Stimulated activated naive CD8-positive, alpha-beta T cell treated with anti-CD3 and anti-CD28 coated beads, Interleukin-15, amount 100 ng/mL, for 72 hours (primary cell): ENCODE data around the gene DNAH9.

Experiments used
- ATAC-seq: fragments of 150-1000 bp; cut with Tn5 transposase; 2 replicates; pipeline ENCODE4 v1.10.0; 2021; ENCODE audit warnings: mild to moderate bottlenecking, moderate library complexity
- DNase-seq, 2 donors: peaks; one replicate each; pipeline ENCODE4 v3.0.0; 2021 to 2022
- H3K27ac Mint-ChIP-seq, 2 donors: one replicate each; pipeline ENCODE4 v1.8.0; 2022; ENCODE audit warnings: mild to moderate bottlenecking in 2 of 2, mixed read lengths in 2 of 2, moderate library complexity in 2 of 2
- H3K27me3 Mint-ChIP-seq: one replicate; pipeline ENCODE4 v1.8.0; 2022; ENCODE audit warnings: mixed read lengths
- H3K4me1 Mint-ChIP-seq: one replicate; pipeline ENCODE4 v1.8.0; 2022; ENCODE audit warnings: mild to moderate bottlenecking, mixed read lengths
- H3K4me3 Mint-ChIP-seq, 2 donors: one replicate each; pipeline ENCODE4 v1.8.0; 2022; ENCODE audit warnings: mild to moderate bottlenecking in 2 of 2, mixed read lengths in 2 of 2, moderate library complexity in 1 of 2
- H3K9me3 Mint-ChIP-seq, 2 donors: one replicate each; pipeline ENCODE4 v1.8.0; 2022; ENCODE audit warnings: mixed read lengths in 2 of 2

The DNAH9 gene

DNA sequence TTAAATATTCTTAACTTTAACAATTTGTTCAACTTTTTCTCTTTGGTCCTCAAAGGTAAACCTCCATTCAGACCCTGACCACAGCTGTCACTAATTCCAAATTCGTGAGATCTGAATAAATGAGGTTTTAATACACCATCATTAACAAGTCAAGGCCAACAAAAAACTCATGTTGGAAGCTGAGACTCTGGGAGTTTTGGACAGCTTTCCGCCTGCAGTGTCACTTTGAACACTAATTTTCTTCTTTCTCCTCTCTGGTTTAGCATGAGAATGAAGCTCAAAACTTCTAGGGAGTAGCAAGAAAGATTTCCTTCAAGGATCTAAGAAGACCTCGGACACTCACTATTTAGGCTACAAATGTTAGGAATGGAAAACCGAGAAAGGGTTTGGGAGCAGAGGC is 32.7 kb upstream of the DNAH9 start:
- H3K27me3 Mint-ChIP-seq: no peaks in the 10 kb centered on the region
- H3K4me1 Mint-ChIP-seq: no peaks in the 10 kb centered on the region
- H3K4me3 Mint-ChIP-seq: no peak overlapping the region
- peaks cover 0 to 9% of the 10 kb centered on the region in 2 donors for H3K9me3 Mint-ChIP-seq
- DNase-seq (no peak), ATAC-seq (no peak)
- H3K27ac Mint-ChIP-seq: no peak overlapping the region

DNA sequence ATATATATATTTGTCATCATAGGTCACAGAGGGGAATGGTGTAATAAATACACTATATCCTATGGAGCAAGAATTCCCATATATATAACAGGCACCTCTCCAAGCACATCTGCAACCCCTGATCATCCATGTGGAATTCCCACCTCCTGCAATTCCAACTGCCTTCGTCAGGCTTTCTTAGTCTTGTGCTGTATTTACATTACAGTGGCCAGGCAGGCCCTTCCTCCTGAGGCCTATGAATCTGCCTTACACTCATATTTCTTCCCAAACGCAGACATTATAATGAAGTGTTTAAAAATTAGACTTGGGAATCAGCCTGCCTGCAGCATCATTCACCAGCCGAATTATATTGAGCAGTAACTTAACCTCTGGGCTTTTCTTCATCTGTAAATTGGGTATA is 19.3 kb upstream of the DNAH9 start:
- peaks cover 0 to 1% of the 10 kb centered on the region in 2 donors for H3K9me3 Mint-ChIP-seq
- no peak overlapping the region for H3K4me3 Mint-ChIP-seq
- H3K4me1 Mint-ChIP-seq: no peaks in the 10 kb centered on the region
- no peak overlapping the region for H3K27ac Mint-ChIP-seq
- DNase-seq (no peak), ATAC-seq (no peak)
- no peaks in the 10 kb centered on the region for H3K27me3 Mint-ChIP-seq

DNA sequence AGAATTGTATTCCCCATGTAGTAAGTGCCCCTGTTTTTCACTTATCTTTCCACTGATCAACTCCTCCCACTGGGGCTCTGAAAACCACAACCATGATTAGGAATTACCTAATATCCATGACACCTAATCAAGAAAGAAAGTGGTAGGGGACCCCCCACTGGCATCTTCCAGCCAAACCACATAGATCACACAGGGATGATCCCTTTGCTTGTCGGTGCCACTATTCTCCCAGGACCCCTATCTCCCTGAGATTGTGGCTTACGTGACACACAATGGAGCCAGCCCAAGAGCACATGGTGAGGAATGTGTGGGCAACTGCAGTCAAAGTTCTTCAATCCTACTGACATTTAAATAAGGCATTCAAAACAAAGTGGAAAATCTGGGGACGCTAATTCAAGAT is 17.6 kb upstream of the DNAH9 start:
- no peaks in the 10 kb centered on the region for H3K27me3 Mint-ChIP-seq
- no peak overlapping the region for H3K4me3 Mint-ChIP-seq
- H3K27ac Mint-ChIP-seq: no peak overlapping the region
- H3K9me3 Mint-ChIP-seq: peaks cover 0 to 6% of the 10 kb centered on the region in 2 donors
- no peaks in the 10 kb centered on the region for H3K4me1 Mint-ChIP-seq
- ATAC-seq: no peak
- no peak for DNase-seq

DNA sequence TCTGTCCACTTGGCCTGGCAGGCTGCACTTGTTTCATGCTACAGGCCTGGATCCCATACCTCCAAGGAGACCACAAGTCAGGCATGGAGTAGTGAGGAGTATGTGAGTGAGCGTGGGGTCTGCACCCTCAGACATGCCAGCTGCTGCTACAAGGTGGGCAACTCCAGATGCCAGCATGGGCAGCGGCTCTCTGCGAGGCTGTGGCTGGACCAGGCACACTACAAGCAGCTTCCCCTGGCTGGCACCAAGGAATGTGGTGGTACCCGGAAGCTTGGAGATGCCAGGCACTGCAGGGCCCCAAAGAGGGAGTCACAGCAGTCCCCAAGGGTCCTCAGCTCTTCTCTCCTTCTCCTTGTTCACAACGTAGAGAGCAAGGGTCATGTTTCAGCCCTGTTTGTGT is 16.1 kb upstream of the DNAH9 start:
- peaks cover 0 to 6% of the 10 kb centered on the region in 2 donors for H3K9me3 Mint-ChIP-seq
- H3K27ac Mint-ChIP-seq: no peak overlapping the region
- DNase-seq: no peak
- H3K4me1 Mint-ChIP-seq: no peaks in the 10 kb centered on the region
- no peaks in the 10 kb centered on the region for H3K27me3 Mint-ChIP-seq
- H3K4me3 Mint-ChIP-seq: no peak overlapping the region
- no peak for ATAC-seq

DNA sequence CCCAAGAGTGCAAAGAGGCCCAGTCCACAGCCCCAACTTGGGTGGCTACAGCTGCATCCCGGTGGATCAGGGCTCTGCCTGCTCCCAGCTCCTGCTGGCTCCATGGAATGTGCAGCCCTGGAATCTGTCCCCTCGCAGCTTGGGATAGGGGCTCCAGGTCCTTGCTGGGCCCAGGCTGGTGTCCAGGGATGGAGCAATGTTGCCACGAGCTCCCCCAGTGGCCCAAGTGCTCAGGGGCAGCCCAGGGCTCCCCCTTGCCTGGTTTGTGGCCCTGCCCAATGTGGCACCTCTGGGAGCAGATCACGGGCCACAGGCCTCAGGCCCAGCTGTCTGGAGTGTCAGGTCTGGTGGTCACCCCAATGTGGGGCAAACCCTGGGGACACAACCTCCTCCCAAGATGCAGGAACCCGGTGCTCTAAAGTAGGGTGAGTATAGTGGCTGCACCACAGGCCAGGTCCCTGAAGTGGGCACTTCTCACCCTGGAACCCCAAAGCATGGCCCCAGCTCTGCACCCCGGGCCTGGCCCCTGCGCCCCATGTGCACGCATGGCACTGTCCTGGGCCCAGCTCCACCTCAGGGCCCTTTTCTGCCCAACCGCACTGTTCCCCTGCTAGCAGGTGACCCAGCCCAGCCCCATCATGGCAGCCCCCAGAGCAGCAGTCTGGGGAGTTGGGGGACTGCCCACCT is 14.8 kb upstream of the DNAH9 start:
- H3K4me1 Mint-ChIP-seq: no peaks in the 10 kb centered on the region
- peaks cover 0 to 6% of the 10 kb centered on the region in 2 donors for H3K9me3 Mint-ChIP-seq
- no peak overlapping the region for H3K4me3 Mint-ChIP-seq
- DNase-seq (no peak), ATAC-seq (no peak)
- no peak overlapping the region for H3K27ac Mint-ChIP-seq
- H3K27me3 Mint-ChIP-seq: no peaks in the 10 kb centered on the region

DNA sequence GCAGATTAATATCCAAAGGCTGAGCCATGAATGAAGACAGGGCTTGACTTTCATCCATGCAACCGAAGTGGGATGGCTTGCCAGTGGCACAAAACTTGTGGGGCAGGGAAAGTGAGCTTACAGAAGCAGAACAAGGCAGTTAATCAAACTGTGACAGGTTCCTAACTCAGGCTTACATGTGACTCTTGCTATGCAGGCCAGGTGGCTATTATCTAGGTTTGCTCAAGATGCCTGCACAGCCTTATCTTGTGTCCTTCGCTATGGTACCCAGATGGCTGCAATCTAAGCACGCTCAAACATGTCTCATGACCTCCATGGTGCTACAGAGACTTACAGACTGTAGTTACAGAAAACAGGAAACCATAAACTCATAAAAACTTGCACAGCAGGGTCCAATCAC is 8.6 kb upstream of the DNAH9 start:
- Mint-ChIP-seq H3K9me3 (peaks cover 0 to 7% of the 10 kb centered on the region in 2 donors), H3K4me3 (no peak overlapping the region), H3K27ac (no peak overlapping the region), H3K4me1 (no peaks in the 10 kb centered on the region), H3K27me3 (no peaks in the 10 kb centered on the region)
- ATAC-seq (no peak), DNase-seq (no peak)

DNA sequence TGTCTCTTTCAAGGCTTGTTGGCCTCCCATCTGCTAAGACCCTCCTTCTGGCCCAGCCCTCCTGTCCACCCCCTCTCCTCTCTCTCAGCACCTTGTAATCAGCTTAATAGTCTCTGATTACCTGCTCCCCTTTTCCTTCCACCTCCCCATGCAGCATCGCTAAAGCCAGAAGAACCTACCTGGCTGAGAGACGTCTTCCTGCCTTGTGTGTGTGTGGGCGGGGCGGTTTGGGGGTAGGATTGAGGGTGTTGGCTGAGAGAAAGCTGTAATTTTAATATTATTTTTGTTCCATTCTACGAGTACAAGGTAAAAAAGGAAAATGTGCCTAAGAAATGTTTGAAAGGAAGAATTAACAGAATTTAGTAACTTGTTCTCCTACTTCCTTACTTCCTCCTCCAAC is 3.4 kb downstream of the DNAH9 start:
- peaks cover 5% of the 10 kb centered on the region for H3K4me1 Mint-ChIP-seq
- peaks cover 0 to 4% of the 10 kb centered on the region in 2 donors for H3K9me3 Mint-ChIP-seq
- H3K27ac Mint-ChIP-seq: no peak overlapping the region
- H3K27me3 Mint-ChIP-seq: peaks cover 33% of the 10 kb centered on the region
- no peak for DNase-seq
- no peak overlapping the region for H3K4me3 Mint-ChIP-seq
- ATAC-seq: no peak

DNA sequence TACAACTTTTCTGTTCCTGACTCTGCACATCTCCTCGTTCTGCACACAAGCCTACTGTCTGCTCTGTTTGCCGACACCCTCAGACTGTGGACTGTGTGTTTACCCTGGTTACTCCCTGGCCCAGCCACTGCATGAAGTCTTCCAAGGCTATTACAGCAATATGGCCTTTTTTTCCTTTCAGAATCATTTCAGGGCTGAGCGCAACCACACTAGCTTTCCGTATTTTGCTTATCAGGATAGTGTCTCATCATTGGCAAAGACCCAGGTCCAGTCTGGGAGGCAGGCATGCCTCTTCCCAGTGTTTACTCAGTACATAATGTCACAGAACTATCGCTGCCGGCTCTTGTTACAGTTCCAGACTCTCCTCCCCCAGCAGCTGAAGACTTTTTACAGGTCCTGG is 10.1 kb downstream of the DNAH9 start:
- Mint-ChIP-seq H3K9me3 (no peaks in the 10 kb centered on the region), H3K4me3 (no peak overlapping the region), H3K4me1 (no peaks in the 10 kb centered on the region), H3K27me3 (peaks cover 18% of the 10 kb centered on the region), H3K27ac (no peak overlapping the region)
- DNase-seq (no peak), ATAC-seq (no peak)

DNA sequence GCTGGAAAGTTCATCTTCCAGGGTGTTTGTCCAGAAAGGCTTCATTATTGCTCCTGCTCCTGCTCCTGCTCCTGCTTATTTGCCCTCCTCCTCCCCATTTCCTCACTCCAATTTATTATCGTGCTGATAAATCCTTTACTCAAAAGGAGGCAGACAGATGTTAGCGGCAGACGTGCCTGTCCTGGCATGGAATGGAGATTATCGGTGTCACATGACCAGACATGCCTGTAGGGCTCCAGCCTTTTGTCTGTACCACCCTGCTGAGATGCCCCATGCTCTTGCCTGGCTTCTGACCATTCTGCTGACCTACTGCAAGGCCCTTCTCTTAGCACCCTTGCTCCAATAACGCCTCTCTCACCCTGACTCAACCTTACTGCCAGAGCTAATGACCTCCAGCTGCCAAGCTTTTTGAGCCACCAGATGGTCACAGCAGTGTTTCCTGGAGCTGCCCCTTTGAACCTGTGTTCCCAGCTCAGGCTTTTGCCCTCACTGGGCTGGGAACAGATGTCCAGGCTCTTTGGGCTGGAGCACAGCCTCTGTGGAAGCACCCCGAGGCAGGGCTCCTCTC is 12.8 kb downstream of the DNAH9 start:
- H3K27me3 Mint-ChIP-seq: peaks cover 18% of the 10 kb centered on the region
- no peak overlapping the region for H3K4me3 Mint-ChIP-seq
- DNase-seq: no peak
- H3K9me3 Mint-ChIP-seq: peaks cover 0 to 5% of the 10 kb centered on the region in 2 donors
- H3K27ac Mint-ChIP-seq: peak overlapping the region in 1 of 2 donors; percentile 56
- no peaks in the 10 kb centered on the region for H3K4me1 Mint-ChIP-seq
- no peak for ATAC-seq

DNA sequence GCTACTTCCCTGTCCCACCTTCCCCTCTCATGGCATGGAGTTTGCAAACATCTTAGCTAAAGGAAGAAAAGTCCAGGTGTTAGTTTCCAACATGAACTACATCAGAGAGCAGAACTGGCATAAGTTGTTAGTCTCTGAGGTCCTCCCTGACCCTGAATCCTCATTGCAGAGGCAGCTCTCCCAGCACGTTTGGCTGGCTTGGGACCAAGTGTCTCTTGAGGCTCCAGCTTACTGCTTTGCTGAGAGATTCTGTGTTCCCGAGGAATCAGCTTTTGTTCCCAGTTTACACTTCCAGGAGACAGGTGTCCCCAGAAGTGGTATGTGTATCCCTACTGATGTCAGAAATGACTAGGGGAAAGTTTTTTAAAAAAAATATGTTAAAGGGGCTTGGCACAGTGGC is 14.7 kb downstream of the DNAH9 start:
- no peaks in the 10 kb centered on the region for H3K4me1 Mint-ChIP-seq
- ATAC-seq: no peak

DNA sequence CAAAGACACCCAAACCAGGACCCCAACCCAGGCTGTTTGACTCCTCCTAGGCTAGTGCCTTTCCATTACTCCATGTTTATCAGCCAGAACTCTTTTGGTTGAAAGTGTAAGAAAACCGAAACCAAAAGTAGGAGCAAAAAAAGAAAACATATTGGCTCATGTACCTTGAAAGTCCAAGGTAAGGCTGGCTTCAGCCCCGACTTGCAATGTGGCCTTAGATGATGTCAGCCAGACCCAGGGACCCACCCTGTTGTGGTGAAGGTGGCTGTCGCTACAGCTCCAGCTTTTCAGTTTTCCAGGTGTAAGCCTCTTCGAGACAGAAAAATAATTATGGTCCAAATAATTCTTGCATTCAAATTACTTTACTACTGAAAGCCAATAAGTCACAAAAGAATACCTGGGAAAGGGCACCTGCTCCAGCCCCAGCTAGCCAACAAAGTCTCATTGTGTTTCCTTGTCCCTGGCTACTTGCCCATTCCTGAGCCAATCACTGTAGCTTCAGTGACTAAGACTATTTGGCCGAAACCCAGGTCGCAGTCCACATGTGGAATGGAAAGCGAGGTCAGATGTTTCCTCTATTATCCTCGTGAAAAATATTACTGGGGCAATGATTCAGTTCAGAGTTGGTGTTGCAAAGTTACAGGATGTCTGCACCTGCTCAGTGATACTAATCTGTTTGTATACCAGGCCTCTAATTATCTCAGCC is 20.7 kb downstream of the DNAH9 start:
- Mint-ChIP-seq H3K27ac (no peak overlapping the region), H3K27me3 (no peaks in the 10 kb centered on the region), H3K4me1 (no peaks in the 10 kb centered on the region), H3K9me3 (peaks cover 0 to 3% of the 10 kb centered on the region in 2 donors), H3K4me3 (no peak overlapping the region)
- no peak for DNase-seq
- no peak for ATAC-seq

More for the DNA sequence above, 14.7 kb downstream of the DNAH9 start:
- Mint-ChIP-seq H3K27me3 (peaks cover 18% of the 10 kb centered on the region), H3K27ac (no peak overlapping the region), H3K9me3 (peaks cover 0 to 5% of the 10 kb centered on the region in 2 donors), H3K4me3 (no peak overlapping the region)
- DNase-seq: no peak

DNA sequence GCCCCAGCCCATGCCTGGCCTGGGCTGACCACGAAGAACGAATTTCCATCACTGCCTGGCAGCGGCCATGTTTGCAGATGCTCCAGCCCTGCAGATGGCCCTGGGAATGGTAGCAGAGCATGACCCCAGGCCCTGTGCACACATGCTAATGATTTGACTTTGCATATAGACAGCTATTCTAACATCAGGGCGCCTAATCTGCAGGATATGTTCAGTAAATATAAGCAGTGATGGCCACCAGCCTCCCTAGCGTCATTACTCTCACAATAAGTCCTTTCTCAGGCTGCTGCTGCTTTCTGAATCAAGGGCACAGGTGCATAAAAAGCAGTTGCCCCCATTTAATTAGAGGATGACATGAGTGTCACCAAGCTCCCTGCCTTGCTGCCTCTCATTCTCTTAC is 24.2 kb downstream of the DNAH9 start:
- no peak overlapping the region for H3K27ac Mint-ChIP-seq
- H3K4me1 Mint-ChIP-seq: no peaks in the 10 kb centered on the region
- no peaks in the 10 kb centered on the region for H3K27me3 Mint-ChIP-seq
- ATAC-seq: no peak
- H3K9me3 Mint-ChIP-seq: no peaks in the 10 kb centered on the region
- no peak overlapping the region for H3K4me3 Mint-ChIP-seq
- DNase-seq: no peak

DNA sequence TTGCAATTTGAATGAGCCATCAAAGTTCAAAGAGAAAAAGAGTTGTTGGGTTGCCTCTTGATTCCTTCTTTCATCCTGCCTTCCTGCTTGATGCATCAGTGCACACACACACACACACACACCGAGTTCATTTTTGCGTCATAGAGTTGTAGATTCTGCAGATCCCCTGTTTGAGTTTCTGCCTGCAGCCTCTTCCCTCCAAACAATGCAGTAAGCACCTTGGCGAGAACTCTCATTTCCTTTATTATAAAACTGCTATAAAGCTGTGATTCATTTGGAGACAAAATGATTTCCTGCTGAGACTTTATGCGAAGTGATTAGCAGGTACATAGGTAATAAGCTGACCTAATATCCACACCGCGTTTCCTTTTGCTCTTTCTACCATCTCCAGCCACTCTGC is 26.7 kb downstream of the DNAH9 start:
- no peak overlapping the region for H3K27ac Mint-ChIP-seq
- no peak for DNase-seq
- H3K9me3 Mint-ChIP-seq: no peaks in the 10 kb centered on the region

DNA sequence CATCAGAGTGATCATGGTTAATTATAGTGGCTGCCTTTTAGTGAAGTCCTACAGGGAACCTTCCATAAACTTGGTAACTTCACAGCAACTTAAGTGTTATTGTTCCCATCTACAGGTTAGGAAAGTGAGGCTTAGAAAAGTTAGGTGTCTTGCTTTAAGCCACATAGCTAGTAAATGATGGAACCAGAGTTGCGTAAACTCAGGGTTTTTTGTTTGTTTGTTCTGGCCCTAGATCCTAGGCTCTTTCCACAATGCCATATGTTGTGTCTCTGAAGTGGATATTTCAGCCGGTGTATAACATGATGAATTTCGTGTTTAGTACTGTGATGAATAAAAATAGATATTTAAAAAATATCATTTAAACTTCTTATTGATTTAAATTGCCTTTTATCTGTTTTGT is 27.6 kb downstream of the DNAH9 start:
- DNase-seq: no peak
- Mint-ChIP-seq H3K27ac (no peak overlapping the region), H3K4me3 (no peak overlapping the region), H3K27me3 (no peaks in the 10 kb centered on the region), H3K9me3 (no peaks in the 10 kb centered on the region), H3K4me1 (no peaks in the 10 kb centered on the region)
- ATAC-seq: no peak

More for the DNA sequence above, 26.7 kb downstream of the DNAH9 start:
- ATAC-seq: no peak
- H3K4me3 Mint-ChIP-seq: no peak overlapping the region
- H3K27me3 Mint-ChIP-seq: no peaks in the 10 kb centered on the region
- no peaks in the 10 kb centered on the region for H3K4me1 Mint-ChIP-seq

DNA sequence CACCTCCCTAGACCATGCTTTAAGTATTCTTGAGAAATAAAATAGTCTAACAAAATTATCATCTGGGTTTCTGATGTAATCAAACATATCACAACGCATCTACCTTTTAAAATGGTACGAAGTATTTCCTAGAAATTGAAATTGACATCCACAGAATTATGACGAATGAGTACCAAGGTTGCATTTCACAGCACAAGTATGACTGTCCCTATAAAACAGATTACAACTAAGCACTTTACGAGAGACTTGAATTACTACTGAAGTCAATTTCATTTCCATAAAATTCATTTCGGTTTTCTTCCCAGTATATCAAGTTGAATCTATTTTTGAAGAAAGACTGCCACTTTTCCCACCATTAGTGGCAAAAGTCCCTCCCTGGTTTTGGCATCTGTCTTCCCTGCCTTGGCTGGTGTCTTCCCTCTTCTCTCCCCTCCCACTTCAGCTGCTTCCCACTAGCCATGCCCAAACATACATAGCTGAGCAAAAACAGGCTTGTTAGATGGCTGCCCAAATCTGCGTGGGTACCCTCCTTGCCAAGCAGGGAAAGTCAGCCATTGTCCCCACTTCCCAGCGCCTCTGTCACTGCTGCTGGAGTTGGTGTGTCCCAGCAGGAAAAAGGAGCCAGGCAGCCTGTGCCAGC is 29.2 kb downstream of the DNAH9 start:
- Mint-ChIP-seq H3K9me3 (peaks cover 5 to 7% of the 10 kb centered on the region in 2 donors), H3K27ac (no peak overlapping the region), H3K4me1 (no peaks in the 10 kb centered on the region), H3K27me3 (no peaks in the 10 kb centered on the region), H3K4me3 (no peak overlapping the region)
- ATAC-seq (no peak), DNase-seq (no peak)

DNA sequence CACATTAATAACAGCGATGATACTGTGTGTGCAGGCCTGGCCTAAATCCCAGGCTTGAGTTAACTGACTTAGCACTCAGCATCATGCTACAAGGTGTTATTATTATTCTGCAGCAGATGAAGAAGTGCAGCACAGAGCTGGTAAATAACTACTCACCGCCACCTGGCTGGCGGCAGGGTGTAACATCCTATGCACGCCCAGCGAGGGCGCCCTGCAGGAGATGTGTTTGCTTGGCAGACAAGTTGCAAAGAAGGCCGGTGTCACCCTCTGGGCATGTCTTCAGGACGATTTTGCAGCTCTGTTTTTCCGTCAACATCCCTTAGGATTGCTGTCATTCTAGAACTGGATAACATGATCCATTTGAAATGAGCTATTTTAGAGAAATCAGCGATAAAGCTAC is 30.1 kb downstream of the DNAH9 start:
- Mint-ChIP-seq H3K4me3 (no peak overlapping the region), H3K27me3 (no peaks in the 10 kb centered on the region), H3K9me3 (peaks cover 5 to 7% of the 10 kb centered on the region in 2 donors), H3K27ac (no peak overlapping the region), H3K4me1 (no peaks in the 10 kb centered on the region)
- ATAC-seq (no peak), DNase-seq (no peak)
